GM19328 (cell line): ENCODE data around the gene FBXW8.

Experiments used
- ATAC-seq: cut with Tn5 transposase; IDR thresholded peaks from one replicate; pipeline ENCODE4 v1.9.1; 2021; ENCODE audit warnings: mild to moderate bottlenecking, moderate library complexity; ENCODE audit not compliant: unreplicated experiment

The FBXW8 gene

GRCh38 chr12:116884871-116885270, 25.9 kb upstream of the FBXW8 start:
- no peak for ATAC-seq

DNA sequence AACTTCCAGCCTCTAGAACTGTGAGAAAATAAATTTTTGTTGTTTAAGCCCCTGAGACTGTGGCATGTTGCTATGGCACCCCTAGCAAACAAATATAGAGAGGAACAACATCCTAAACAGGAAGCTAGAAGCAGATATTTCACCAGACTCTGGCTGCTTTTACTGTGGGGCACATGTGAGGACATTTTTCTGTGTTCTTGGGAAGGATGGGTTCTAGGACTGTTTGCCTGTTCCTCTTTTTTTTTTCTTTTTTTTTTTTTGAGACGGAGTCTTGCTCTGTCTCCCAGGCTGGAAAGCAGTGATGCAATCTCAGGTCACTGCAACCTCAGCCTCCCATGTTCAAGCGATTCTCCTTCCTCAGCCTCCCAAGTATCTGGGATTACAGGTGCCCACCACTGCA, 25.3 kb upstream of the FBXW8 start:
- ATAC-seq = no peak

DNA sequence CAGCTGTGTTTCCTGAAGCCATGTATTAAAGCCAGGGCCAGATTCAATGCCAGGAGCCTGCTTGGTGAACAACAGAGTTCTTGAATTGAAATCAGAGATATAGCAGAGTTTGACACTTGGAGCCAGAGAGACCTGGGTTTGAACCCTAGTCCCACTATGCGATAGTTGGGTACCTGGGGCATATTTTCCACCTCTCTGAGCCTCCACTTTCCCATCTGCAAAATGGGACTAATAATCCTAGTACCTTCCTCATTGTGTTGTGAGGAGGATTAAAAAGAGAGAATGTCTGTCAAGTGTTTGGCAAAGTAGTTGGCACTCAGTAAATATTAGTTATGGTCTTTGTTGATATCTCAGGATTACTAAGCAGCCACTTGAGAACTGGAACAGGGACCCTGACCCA, 23.5 kb upstream of the FBXW8 start:
- no peak for ATAC-seq

- no peak for ATAC-seq
Measured at GRCh38 chr12:116887897-116888296, 22.9 kb upstream of the FBXW8 start.

GRCh38 chr12:116890330-116890729, 20.4 kb upstream of the FBXW8 start:
- ATAC-seq = no peak

- no peak for ATAC-seq
Measured at GRCh38 chr12:116891019-116891418, 19.7 kb upstream of the FBXW8 start.

- ATAC-seq = no peak
Measured at GRCh38 chr12:116892349-116893140, 18.2 kb upstream of the FBXW8 start.

DNA sequence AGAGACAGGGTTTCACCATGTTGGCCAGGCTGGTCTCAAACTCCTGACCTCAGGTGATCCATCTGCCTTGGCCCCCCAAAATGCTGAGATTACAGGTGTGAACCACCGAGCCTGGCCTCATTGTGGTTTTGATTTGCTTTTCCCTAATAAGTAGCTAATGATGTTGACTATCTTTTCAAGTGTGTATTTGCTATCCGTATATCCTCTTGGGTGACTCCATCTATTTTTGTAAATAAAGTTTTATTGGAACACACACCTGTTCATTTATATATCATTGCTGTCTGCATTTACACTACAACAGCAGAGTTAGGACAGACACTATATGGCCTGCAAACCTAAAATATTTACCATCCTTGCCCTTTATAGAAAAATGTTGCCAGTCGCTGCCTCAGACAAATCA, 15.8 kb upstream of the FBXW8 start:
- ATAC-seq = no peak

GRCh38 chr12:116896411-116896924, 14.3 kb upstream of the FBXW8 start:
- ATAC-seq = no peak

DNA sequence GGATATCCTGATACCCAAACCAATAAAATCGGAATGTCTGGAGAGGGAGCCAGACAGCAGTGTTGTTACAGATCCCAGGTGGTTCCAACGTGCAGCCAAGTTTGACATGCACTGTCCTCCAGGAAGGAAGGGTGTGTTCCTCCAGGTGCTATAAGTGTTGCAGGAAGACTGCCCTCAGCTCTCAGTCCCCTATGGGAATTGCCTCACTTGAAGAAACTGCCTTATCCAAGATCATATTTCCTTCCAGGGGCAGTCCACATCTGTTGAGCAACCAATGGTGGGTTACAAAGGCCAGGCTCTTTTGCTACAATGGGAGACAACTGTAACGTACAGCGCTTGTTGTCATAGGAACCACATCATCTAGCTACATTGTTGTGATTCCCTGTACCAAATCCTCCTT, 13.3 kb upstream of the FBXW8 start:
- no peak for ATAC-seq

DNA sequence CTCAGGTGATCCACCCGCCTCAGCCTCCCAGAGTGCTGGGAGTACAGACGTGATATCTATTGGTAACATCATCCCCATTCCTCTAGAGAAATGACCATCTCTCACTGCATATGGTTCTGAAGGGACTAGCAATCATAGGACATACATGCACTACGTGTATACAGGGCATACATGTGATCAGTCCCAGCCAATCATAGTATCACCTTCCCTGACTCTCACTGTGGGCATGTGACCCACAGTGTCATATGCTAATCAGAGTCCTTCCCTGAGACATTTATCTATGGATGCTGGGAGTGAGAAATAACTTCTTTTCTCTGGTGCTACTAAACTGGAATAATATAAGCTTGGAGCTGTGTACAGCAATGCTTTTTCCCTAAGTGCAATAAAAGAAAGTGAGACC, 12.1 kb upstream of the FBXW8 start:
- ATAC-seq = no peak

GRCh38 chr12:116901612-116902011, 9.1 kb upstream of the FBXW8 start:
- ATAC-seq = no peak

DNA sequence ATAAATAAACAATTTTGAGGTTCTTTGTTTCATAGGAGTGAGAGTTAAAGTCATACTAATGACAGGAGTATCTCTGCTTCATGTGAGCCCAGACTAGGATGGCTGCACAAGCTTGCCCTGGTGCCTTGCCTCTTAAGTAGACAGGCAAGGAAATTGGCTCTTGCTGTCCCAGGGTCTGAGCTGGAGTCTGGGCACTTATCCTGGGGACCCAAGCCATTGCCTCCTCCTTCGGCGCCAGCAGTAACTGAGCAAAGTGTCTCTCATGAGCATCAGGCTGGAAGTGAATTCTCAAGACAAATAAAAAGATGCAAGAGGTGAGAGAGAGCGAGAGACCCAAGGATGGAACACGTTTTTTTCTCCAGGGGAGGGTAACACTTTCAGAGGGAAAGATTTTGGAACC, 6.9 kb upstream of the FBXW8 start:
- no peak for ATAC-seq

- no peak for ATAC-seq
Measured at GRCh38 chr12:116906285-116906684, 4.5 kb upstream of the FBXW8 start.

DNA sequence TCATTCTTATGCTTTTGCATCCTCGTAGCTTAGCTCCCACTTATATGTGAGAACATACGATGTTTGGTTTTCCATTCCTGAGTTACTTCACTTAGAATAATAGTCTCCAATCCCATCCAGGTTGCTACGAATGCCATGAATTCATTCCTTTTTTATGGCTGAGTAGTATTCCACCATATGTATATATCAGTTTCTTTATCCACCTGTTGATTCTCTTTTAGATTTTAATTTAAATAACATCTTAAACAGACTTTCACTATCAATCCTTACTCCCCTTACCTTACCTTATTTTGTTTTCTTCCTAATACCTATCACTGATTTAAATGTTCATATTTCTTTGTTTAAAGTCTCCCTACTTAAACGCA, 488 bp upstream of the FBXW8 start:
- ATAC-seq = no peak

GRCh38 chr12:116915326-116915725, 4.6 kb downstream of the FBXW8 start:
- ATAC-seq = no peak

GRCh38 chr12:116916122-116916521, 5.4 kb downstream of the FBXW8 start:
- no peak for ATAC-seq

- peak; percentile 85 for ATAC-seq
Measured at GRCh38 chr12:116916714-116917114, 6.0 kb downstream of the FBXW8 start.

DNA sequence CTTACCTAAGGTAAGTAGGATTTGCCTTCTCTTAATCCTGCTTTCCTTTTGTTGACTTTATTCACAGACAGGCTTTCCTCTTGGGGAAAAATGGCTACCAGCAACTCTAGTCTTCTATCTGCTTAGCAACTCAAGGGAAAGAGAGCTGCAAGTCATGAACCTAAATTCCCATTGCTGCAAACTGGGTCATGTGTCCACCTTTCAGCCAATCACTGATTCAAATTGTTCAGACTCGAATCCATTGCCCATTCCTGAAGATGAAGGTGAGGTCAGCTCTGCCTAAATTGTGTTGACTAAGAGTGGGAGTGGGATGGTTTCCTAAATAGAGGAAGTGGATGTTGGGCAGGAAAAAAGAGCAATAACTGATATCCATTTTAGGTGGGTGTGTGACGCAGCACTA, 7.7 kb downstream of the FBXW8 start:
- no peak for ATAC-seq

- no peak for ATAC-seq
Measured at GRCh38 chr12:116919247-116919661, 8.5 kb downstream of the FBXW8 start.

- no peak for ATAC-seq
Measured at GRCh38 chr12:116919706-116920485, 9.1 kb downstream of the FBXW8 start.

DNA sequence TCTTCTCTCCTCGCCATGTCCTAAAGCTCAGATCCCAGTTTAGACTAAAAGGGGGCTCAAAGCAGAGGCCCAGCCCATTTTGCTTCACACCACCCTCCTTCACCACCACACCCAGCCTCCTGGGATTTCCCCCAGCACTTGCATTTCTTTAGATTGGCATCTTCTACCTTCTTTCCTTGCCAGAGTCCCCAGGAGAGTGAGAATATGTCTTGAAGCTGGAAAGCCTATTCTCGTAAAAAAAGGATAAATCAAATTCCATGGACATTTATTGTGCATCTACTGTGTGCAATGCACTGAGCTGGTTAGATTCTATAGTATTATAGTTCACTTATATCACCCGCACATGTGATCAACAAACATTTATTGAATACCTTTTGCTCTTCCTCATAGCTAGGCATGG, 10.2 kb downstream of the FBXW8 start:
- ATAC-seq = no peak
